Retinal pigment epithelial cell (primary cell): ENCODE results near the gene SLC27A3.
"Not testable (repeated sequence)": the region's sequence is repeated elsewhere in the genome, so short reads cannot be mapped to it uniquely, and the experiment has no call there.

Source experiments
- DNase-seq: peaks from one replicate; pipeline ENCODE4 v3.0.0-alpha.2; 2010; ENCODE audit warnings: low read depth
- H3K4me3 ChIP-seq: 2 replicates; pipeline ENCODE4 v1.5.1; 2011; ENCODE audit warnings: mild to moderate bottlenecking, low read length, control low read depth, moderate library complexity
- CTCF ChIP-seq: conservative IDR thresholded peaks from 2 replicates; pipeline ENCODE4 v1.5.1; 2011; ENCODE audit warnings: low read depth, low read length, control low read depth, inconsistent platforms

The SLC27A3 gene

GRCh38 chr1:153777648-153778047 is 2.4 kb downstream of the SLC27A3 start:
- DNase-seq = no peak
- no peak for TF ChIP-seq CTCF
- no peak overlapping the region for H3K4me3 ChIP-seq

GRCh38 chr1:153778051-153778823 is 3.0 kb downstream of the SLC27A3 start:
- DNase-seq = no peak
- no peak overlapping the region for H3K4me3 ChIP-seq
- TF ChIP-seq CTCF = no peak

GRCh38 chr1:153778824-153779519 is 3.8 kb downstream of the SLC27A3 start:
- no peak for DNase-seq
- TF ChIP-seq CTCF = no peak
- H3K4me3 ChIP-seq = no peak overlapping the region

- DNase-seq = no peak
- no peak for TF ChIP-seq CTCF
Observed at GRCh38 chr1:153779781-153780541, 4.8 kb downstream of the SLC27A3 start.

GRCh38 chr1:153780551-153780950 is 5.3 kb downstream of the SLC27A3 start:
- no peak for TF ChIP-seq CTCF
- no peak overlapping the region for H3K4me3 ChIP-seq
- no peak for DNase-seq

More at GRCh38 chr1:153779781-153780541, 4.8 kb downstream of the SLC27A3 start:
- no peak overlapping the region for H3K4me3 ChIP-seq

- not testable (repeated sequence) for DNase-seq, H3K4me3 ChIP-seq
Observed at GRCh38 chr1:153782648-153783047, 7.4 kb downstream of the SLC27A3 start.

- peak; percentile 60 for DNase-seq
Observed at GRCh38 chr1:153783233-153784190, 8.3 kb downstream of the SLC27A3 start.

More at GRCh38 chr1:153783233-153784190, 8.3 kb downstream of the SLC27A3 start:
- no peak for TF ChIP-seq CTCF
- H3K4me3 ChIP-seq = peak overlapping the region; percentile 69
